OCI-LY3 (cell line): ENCODE data around the gene S100B.

Experiments
- CTCF ChIP-seq: fragments of 200-600, 300-600 bp; sonication (generic); IDR thresholded peaks from 2 replicates; pipeline ENCODE4 v1.5.1; 2014; ENCODE audit warnings: antibody characterized with exemption, low read length, low read depth
- EZH2phosphoT487 ChIP-seq: fragments of 200-600 bp; shearing (Covaris generic); IDR thresholded peaks from 2 replicates; pipeline ENCODE4 v1.6.1; 2018; ENCODE audit warnings: antibody characterized with exemption, mixed run types, low read depth

GRCh38 chr21:46637952-46638746 is 33.3 kb upstream of the S100B start:
- TF ChIP-seq CTCF (no peak), EZH2phosphoT487 (no peak)
